ENCODE measurements around the gene PPDPF.

The PPDPF gene

DNA sequence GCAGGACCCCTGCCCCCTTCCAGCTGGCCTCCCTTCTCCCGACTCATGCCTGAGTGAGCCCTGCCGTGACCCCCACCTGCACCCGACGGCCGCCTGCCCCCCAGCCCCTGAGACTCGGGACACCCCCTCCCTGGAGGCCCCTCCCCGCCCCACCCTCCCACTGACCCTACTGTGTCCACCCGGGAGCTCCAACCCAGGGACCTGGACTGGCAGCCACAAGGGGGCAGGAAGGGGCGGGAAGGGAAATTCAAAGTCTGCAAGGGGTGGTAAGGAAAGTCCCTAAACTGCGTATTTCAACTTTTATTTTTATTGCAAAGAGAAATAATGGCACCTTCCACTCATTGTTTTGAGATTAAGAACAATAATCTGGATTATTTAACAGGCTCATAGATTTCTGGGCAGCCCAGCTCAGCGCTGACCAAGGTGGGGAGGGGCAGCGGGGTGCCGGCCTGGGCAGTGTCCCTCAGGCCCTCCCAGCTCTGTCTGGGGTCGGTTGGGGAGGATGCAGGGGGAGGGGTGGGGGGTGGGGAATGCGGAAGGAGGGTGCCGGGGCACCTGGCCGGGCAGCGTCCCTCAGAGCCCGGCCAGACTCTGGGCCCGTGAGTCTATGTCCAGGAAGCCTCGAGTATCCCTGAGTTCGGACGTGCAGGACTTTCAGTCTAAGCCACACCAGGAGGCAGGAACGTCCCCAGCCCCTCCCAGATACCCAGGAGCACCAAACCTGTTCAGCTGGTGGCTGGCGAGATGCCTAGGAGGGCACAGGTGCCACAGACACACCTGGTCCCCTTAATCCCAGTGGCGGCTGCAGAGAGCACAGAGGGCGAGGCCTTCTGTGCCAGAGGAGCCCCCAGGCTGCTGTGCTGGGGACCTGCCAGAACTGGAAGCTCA is 17.9 kb downstream of the PPDPF start:
- DNase-seq (ENCODE audit: low spot score), result no peak

DNA sequence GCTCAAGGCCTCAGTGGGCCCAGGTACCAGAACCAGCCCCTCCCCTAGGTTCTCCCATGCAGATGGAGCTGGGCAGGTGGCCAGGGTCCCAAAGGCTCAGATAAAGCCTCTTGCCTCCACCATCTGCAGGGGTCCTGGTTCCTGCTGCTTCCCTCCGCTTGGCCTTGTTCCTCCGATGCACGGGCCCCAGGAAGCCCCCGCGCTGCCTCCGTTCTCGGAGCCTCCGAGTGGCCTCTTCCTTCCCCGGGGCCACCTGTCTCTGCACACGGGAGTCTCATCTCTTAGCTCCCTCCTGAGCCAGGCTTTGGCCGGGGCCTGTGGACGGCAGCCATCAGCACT is 18.5 kb downstream of the PPDPF start:
- DNase-seq (ENCODE audit: low spot score), result no peak

DNA sequence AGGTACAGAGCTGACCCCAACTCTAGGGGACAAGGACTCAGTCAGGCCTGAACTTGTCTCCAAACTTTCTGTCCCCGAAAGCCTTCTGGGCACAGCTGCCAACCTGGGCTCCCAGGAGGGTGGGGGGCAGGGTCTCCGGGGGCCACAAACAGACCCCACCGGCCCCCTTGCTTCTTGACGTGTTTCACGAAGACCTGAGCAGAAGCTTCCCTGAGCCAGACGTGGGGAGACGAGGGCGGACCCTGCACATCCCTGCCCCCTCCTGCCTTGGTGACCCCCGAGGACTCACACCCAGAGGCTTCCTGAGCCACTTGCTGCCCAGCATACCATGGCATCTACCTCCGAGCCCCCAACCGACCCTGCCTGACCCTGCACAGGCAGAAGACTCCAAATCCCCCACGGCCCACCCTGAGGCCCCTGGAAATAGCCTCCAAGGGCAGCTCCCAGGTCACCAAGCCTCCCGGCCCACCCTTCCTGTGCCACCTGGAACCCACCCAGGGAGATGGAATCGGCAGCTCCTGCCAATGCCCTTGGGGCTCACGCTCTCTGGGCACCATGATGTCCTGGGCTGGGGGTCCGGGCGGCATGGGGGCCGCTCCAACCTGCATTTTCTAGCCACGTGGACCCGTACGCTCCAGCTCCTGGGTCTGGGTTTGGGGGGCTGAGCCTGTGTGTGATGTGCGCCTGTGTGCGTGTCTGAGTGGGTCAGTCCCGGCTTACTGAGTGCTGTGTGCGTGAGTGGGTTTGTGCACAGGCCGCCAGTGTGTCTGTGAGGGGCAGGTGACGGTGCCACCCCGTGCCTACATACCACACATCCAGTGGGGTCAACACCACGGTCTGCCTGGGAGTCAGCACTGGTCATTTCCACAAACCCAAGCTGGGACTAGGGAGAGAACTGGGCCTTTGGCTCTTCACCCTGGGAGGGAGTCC is 19.1 kb downstream of the PPDPF start:
- DNase-seq (ENCODE audit: low spot score), result no peak

DNA sequence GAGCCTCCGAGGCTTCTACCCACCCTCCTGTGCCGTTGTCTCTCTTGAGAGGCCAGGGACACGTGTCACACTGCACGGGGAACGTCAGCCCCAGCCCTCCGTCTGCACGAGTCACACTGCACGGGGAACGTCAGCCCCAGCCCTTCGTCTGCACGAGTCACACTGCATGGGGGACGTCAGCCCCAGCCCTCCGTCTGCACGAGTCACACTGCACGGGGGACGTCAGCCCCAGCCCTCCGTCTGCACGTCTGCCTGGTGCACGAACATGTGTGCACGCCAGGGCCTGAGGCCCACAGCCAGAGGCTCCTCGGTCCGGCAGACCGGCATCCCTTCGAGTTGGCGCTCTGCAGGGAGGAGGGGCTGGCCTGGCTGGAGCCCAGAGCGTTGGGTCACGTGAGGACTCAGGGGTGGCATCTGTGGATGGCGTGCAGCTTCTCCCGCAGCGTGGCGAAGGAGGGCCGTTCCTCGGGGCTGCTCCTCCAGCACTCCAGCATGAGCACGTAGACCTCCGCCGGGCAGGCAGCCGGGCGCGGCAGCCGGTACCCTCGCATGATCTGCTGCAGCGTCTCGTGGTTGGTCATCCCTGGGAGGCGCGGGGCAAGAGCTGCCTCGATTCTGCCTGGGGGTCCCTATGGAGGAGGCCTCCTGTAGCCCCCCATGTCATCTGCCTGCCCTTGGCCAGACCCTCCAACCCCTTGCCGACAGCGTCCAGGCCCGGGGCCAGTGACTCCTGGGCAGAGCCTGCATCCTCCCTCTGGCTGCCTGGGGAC is 20.0 kb downstream of the PPDPF start:
- no peak for DNase-seq (ENCODE audit: low spot score)

DNA sequence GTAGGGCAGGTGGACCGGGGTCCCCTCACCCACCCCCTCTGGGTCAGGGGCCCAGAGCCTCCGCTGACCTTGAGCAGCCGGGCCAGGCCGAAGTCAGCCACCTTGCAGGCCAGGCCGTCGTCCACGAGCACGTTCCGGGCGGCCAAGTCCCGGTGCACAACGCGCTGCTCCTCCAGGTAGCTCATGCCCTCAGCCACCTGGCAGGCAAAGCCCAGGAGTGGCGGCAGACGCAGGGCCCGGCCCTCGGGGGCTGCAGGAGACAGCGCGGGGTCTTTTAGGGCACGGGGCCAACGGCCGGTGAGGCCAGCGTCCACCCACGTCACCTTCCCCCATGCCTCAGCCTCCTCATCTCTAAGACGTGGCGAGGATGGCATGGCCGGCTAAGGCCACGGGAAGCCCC is 20.8 kb downstream of the PPDPF start:
- DNase-seq (ENCODE audit: low spot score), result no peak

DNA sequence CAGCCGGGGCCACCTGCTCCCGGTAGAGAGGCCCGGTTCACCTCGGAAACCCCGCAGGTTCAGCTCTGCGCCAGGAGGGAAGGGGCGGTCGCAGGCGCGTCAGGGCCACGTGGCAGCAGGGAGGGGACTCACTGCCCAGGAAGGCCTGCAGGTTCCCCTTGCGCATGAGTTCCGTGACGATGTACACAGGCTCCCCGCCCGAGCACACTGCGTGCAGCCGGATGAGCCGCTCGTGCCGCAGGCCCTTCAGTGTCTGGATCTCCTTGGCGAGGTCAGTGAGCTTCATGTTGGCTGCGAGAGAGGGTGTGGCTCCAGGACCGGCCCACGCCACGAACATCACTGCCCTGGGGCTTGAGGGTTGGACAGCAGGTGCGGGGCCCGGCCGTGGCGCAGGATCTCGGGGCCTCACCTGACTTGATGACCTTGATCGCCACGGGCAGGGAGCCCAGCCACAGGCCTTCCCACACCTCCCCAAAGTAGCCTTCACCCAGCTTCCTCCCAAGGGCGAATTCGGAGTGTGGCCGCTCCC is 21.5 kb downstream of the PPDPF start:
- DNase-seq (ENCODE audit: low spot score), result no peak

DNA sequence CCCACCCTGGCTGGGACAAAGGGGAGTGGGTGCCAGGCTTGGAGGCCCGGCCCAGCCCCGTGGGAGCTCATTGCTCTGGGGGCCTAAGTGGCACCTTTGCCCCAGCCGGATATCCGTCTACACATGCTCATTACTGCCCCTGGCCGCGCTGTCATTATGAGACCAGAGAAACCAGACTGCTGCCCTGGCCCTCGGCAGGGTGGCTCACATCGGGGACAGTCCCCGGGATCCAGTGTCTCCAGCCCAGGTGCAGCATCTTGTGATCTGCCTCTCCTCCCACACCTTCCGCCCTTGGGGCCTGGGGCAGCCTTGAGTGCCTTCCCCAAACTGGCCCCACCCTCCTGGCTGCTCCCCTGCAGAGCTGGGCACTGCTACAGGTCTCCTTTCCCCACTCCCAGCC is 22.1 kb downstream of the PPDPF start:
- DNase-seq (ENCODE audit: low spot score), result no peak

DNA sequence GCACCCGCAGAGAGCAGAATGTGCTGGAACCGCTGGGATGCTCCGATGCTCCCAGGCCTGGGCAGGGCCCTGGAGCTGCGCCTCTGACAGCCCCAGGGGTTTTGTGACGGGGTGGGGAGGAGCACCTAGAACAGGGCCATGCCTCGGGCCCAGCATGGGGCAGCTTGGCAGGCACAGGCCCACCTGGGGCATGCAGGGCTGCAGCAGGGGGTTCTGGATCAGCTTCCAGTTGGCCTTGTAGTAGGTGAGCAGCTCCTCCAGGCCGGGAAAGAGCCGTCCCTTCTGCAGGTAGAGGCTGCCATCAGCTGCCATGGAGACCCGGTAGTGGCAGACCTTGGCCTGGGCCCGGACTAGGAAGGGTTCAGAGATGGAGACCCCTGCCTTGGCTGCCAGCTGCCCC is 22.6 kb downstream of the PPDPF start:
- DNase-seq (ENCODE audit: low spot score), result no peak

DNA sequence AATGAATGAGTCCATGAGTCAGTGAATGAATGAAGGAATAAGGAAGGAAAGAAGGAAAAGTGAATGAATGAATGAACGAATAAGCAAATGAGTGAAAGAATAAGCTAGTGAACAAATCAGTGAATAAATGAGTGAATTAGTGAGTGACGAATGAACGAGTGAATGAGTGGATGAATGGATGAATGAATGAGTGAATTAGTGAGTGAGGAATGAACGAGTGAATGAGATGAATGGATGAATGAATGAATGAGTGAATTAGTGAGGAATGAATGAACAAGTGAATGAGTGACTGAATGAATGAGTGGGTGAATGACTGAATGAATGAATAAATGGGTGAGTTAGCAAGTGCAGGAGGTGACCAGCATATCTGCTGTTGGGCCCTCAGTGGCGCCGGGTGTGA is 23.2 kb downstream of the PPDPF start:
- no peak for DNase-seq (ENCODE audit: low spot score)

DNA sequence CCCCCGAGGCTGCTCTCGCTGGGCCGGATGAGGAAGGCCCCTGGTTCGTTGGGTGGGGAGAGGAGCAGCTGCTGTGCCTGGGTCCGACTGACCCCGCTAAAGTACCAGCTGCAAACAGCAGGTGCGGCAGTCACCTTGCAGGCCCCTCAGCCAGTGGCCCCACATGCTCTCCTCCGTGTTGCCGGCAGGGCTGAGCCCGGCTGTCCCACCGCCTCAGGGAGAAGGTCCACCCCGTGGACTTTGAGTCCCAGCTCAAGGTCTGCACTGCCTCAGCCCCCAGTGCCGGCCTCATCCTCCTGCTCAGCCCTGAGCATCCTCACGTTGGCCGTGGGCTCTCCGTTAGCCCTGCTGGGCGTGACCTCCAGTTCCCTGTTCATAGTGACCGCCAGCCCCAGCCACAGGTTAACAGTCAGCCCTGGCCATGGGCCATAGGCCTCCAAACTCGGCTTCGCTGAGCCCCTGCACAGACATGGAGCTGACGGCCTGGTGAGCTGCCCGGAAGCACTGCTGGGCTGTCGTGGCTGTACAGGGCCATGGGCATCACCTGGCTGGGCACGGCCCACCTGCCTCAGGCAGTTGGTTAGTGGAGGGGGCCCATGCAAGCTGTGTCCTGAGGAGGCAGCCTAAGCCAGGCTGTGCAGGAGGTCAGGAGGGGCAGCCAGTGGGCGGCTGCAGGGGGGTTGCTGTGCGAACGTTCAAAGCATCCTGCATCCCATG is 23.8 kb downstream of the PPDPF start:
- DNase-seq (ENCODE audit: low spot score), result no peak

DNA sequence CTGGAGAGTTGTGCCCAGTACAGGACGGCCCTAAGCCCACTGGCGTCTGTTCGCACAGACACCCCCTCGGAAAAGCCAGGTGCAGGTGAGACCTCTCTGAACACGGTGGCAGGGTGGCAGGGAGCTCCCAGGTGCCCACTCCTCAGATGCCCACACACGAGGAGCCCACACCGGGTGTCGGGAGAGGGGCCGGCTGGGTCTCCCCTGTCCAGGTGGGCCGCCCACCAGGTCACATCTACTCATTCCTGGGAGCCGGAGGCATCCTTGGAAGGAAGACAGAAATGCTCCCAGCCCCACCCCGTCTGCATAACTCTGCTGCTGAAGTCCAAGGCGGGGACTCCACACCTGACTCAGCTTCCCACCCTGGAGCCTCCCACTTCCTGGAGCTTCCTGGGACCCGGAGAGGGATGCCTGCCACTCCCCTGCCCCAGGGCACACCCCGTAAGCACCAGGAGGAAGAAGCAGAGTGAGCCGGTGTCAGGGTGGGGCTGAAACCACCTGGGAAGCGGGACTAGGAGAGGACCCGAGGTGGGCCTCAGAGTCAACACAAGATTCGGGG is 24.5 kb downstream of the PPDPF start:
- no peak for DNase-seq (ENCODE audit: low spot score)

DNA sequence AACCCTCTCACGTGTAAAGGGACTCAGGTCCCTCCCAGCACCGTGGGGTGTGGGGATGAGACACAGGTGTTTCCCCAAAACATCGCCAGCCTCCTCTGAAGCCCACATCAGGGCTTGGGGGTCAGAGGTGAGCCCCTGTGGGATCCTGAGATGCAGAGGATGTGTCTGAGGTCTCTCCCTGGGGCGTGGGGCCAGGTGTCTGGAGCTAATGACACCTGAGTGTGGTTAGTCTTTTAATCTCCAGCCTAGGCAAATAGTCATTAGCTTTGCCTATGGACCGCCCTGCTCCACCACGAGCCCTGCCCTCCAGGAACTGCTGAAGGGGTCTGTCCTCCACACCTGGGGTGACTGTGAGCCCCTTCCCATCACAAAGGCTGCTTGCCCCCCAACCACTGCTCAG is 25.2 kb downstream of the PPDPF start:
- no peak for DNase-seq (ENCODE audit: low spot score)

DNA sequence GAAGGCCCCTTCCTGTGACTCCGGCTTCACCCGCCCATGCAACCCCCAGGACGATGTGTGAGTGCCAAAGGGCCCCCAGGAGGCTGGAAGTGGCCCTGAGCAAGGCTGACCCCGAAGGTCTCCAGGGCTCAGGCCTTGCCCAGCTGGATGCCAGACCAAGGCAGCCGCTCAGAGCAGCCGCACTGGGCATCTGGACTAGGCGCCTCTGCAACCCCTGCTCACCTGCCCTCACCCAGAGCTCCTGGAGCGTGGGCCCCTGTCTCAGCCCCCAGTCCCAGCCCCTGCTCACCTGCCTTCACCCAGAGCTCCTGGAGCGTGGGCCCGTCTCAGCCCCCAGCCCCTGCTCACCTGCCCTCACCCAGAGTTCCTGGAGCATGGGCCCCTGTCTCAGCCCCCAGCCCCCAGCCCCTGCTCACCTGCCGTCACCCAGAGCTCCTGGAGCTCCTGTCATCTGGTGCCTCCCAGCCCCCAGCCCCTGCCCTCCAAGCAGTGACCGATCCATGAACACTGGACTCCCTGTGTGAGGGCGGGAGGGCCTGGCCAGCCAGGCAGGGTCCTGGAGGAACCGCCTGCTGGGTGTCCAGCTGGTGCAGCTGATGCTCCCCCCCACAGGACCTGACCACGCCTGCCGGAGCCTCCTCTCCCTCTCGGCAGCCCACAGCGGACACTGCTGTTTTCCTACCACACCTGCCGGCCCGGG is 25.8 kb downstream of the PPDPF start:
- no peak for DNase-seq (ENCODE audit: low spot score)

DNA sequence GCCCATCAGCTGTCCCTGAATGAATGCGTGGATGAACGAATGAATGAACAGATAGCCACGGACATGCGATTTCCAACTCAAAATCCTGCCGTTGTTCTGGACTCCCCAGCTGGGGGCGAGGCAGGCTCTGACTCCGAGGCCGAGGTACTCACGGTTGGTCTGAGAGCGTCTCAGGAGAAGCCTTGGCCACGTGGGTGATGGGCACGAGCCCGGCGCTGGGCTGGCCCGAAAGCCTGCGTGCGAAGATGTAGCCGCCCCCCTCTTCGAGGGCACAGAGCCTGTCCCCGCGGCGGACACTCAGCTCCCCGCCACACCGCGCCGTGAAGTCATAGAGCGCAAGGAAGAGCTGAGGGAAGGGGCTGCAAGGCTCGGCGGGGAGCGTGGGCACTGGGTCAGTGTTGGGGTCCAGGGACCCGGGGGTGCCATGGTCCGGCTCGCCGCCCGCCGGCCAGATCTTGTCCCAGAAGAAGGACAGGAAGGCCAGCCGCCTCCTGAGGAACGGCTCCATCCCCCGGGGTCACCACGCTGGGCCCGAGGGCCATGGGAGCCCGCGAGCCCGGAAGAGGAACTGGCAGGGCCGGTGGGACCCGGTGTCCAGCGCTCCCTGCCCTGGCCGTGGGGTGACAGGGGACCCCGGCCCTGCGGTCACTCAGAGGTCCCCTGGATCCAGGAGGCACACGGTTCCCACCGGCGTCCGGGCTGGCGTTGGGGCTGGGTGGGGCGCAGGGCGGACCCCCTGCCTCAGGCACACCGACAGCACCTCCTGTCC is 26.6 kb downstream of the PPDPF start:
- no peak for DNase-seq (ENCODE audit: low spot score)

DNA sequence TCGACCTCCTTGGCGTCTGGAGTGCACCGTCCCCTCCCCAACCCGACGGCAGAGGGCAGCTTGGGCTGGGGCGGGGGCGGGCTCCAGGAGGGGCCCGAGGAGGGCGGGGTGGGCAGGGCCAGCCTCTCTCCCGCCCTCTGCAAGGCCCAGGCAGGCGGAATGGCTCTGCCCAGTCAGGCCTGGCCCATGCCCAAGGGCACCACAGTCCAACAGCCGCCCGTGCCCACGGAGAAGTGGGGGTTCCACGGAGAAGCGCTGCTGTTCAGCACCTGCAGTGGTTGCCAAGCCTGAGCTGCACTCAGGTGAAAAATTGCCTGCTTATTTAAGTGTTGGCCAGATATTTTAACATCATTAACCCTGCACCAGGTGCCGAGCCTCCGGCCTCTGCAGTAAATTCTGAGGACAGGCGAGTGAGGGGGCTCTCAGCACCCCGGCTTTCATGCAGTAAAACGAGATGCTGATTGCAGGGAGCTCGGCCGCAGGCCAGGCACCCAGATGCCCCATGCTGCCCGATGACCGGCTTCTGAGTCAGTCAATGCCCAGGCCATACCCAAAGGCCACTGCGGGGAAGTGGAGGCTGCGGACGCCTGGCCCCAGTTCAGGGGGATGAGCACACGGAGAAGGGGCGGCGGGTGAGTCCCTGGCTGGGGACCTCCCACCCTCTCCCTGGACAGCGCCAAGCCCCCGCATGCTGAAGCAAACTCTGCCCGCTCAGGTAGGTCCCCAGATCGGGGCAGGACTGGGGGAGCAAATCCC is 27.3 kb downstream of the PPDPF start, which contains the start of gene SRMS:
Gene SRMS (minus strand): TSS at position 25 of the 756 bp plus-strand sequence. CDS start 286 bp downstream, outside the sequence.
- DNase-seq (ENCODE audit: low spot score), result no peak

DNA sequence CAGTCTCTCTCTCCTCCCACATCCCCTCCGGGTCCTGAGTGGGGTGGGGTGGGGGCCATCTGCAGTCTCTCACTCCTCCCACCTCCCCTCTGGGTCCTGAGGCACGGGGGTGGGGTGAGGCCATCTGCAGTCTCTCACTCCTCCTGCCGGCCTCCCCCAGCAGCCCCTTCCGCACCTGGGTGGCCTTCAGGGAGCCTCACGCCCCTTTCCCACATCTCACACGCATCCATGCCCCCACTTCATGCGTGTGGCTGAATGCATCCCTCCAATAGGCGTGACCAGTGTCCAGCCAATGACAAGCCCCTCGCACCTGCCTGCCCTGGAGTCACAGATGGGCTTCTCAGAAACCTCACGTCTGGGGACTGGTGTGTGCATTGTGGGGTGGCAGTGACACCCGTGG is 28.0 kb downstream of the PPDPF start:
- no peak for DNase-seq (ENCODE audit: low spot score)

DNA sequence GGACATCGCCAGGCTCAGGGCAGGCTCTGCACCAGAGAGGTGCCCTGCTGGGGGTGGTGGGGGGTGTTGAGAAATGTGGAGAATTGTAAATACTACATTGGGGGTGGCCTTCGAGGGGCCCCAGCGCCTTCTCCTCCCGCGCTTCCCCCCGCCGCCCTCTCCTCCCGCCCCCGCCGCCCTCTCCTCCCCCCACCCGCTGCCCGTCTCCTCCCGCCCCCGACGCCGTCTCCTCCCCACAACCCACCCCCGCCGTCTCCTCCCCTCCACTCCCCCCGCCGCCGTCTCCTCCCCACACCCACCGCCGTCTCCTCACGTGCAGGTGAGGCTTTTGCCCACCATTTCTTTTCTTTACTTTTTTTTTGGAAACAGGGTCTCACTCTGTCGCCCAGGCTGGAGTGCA is 28.5 kb downstream of the PPDPF start:
- DNase-seq (ENCODE audit: low spot score), result no peak

DNA sequence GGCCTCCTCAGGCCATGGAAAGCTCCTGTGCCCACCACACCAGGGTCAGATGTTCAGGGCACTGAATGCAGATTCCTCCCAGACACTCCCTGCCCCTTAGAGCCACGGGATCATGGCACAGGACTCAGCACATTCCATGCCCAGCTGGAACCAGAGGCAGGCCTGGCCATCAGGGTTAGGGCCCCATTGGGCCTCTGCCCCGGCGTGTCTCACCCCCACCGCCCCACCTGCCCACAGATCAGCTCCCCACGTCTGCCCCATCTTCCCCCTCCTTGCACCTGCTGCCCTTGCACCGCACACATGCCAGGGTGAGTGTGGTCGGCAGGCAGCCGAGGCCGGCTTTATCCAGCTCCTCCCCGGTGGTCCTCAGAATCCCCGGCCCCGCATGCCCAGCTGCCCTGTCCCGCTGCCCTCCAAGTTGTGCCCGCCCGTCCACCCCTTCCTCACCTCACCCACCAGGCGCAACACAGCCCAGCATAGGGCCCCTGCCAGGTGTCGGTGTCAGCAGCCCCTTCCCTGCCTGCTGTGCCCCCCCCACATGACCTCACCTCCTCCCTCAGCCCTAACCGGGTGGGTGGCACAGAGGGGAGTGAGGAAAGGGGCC is 29.2 kb downstream of the PPDPF start:
- no peak for DNase-seq (ENCODE audit: low spot score)
